ENCODE data around the gene TERF2IP.

Gene TERF2IP

DNA sequence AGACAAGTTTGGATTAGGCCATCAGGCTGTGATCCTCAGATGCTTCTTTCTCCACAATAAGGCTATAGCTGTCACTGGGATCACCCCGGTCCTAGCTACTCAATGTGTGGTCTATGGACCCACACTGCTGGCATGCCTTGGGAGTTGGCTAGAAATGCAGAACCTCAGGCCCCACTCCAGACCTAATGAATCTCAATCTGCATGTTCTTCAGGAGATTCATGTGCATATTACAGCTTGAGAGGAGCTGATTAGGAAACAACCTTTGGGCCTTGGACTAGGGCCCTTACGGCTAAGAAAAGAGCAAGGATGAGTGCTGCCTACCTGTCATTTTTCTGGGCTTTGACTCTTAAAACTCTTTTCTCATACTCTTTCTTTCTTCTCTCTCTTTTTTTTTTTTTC is 32.0 kb upstream of the TERF2IP start:
- no peak for DNase-seq (ENCODE audit: extremely low read depth, insufficient read length)
- Histone ChIP-seq H3K36me3 (ENCODE audit: control insufficient read depth, insufficient read depth, low read length) (peaks cover 23% of the 10 kb centered on the region), H3K27me3 (replicated peaks; ENCODE audit: control insufficient read depth, insufficient read depth, low read length) (no peaks in the 10 kb centered on the region), H3K4me3 (replicated peaks; ENCODE audit: low read depth, low read length) (no peak overlapping the region)
- TF ChIP-seq, protein P1, sequence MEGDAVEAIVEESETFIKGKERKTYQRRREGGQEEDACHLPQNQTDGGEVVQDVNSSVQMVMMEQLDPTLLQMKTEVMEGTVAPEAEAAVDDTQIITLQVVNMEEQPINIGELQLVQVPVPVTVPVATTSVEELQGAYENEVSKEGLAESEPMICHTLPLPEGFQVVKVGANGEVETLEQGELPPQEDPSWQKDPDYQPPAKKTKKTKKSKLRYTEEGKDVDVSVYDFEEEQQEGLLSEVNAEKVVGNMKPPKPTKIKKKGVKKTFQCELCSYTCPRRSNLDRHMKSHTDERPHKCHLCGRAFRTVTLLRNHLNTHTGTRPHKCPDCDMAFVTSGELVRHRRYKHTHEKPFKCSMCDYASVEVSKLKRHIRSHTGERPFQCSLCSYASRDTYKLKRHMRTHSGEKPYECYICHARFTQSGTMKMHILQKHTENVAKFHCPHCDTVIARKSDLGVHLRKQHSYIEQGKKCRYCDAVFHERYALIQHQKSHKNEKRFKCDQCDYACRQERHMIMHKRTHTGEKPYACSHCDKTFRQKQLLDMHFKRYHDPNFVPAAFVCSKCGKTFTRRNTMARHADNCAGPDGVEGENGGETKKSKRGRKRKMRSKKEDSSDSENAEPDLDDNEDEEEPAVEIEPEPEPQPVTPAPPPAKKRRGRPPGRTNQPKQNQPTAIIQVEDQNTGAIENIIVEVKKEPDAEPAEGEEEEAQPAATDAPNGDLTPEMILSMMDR (IDR thresholded peaks at IDR 0.05; ENCODE audit: insufficient read depth, low read length, poor library complexity, severe bottlenecking): no peak

- H3K36me3 ChIP-seq (ENCODE audit: control insufficient read depth, insufficient read depth, low read length): peaks cover 21% of the 10 kb centered on the region
- TF ChIP-seq, protein P1 (IDR thresholded peaks at IDR 0.05; ENCODE audit: insufficient read depth, low read length, poor library complexity, severe bottlenecking): no peak
Observed at GRCh38 chr16:75616521-75617010, 31.0 kb upstream of the TERF2IP start.

GRCh38 chr16:75617121-75617520 is 30.5 kb upstream of the TERF2IP start:
- TF ChIP-seq, protein P1 (IDR thresholded peaks at IDR 0.05; ENCODE audit: insufficient read depth, low read length, poor library complexity, severe bottlenecking): no peak
- H3K36me3 ChIP-seq (ENCODE audit: control insufficient read depth, insufficient read depth, low read length): peaks cover 19% of the 10 kb centered on the region
- no peak overlapping the region for H3K4me3 ChIP-seq (replicated peaks; ENCODE audit: low read depth, low read length)
- H3K27me3 ChIP-seq (replicated peaks; ENCODE audit: control insufficient read depth, insufficient read depth, low read length): no peaks in the 10 kb centered on the region
- DNase-seq (ENCODE audit: extremely low read depth, insufficient read length): no peak

More at GRCh38 chr16:75616521-75617010, 31.0 kb upstream of the TERF2IP start:
- DNase-seq (ENCODE audit: extremely low read depth, insufficient read length): peak; percentile 20
- H3K27me3 ChIP-seq (replicated peaks; ENCODE audit: control insufficient read depth, insufficient read depth, low read length): no peaks in the 10 kb centered on the region
- no peak overlapping the region for H3K4me3 ChIP-seq (replicated peaks; ENCODE audit: low read depth, low read length)

GRCh38 chr16:75618780-75619179 is 28.8 kb upstream of the TERF2IP start:
- H3K4me3 ChIP-seq (replicated peaks; ENCODE audit: low read depth, low read length): no peak overlapping the region
- TF ChIP-seq, protein P1 (IDR thresholded peaks at IDR 0.05; ENCODE audit: insufficient read depth, low read length, poor library complexity, severe bottlenecking): no peak
- no peak for DNase-seq (ENCODE audit: extremely low read depth, insufficient read length)
- no peaks in the 10 kb centered on the region for H3K27me3 ChIP-seq (replicated peaks; ENCODE audit: control insufficient read depth, insufficient read depth, low read length)
- H3K36me3 ChIP-seq (ENCODE audit: control insufficient read depth, insufficient read depth, low read length): peaks cover 14% of the 10 kb centered on the region

DNA sequence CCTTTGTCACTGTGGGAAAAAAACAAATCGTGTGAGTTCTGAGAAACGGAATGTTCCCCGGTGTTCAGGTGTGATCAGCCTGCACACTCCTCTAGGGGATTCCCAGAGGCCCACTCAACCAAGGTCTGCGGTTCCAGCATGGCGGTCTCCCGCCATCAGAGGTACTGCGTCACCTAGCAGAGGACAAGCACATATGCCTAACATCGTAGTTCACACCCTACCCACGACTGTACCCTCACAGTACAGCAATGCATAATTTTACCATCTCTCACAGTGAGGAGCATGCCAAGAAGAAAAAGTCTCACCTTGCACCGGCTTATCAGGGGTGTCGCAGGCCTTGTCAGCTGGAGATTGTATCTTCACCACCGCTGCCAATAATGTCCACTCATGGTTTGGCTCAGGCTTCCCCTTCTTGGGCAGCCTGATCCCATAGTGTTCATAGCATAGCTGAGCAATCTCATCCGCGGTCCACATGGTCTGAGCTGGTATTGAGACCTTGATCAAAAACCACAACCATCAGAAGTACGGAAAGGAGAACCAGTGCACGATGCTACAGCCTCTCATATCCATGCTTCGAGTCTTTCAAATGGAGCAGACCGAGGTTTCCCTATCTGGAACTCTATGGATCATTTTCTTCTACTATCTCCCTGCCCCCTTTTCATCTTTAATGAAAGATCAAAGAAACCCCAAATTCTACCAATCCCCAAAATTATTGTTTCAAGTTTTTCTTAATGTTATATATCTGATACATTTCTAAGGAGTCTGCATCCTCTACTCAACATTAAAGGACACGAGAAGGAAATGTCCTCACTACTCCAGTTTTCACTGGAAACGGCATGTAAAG is 27.0 kb upstream of the TERF2IP start:
- DNase-seq (ENCODE audit: extremely low read depth, insufficient read length): no peak
- Histone ChIP-seq H3K27me3 (replicated peaks; ENCODE audit: control insufficient read depth, insufficient read depth, low read length) (no peaks in the 10 kb centered on the region), H3K4me3 (replicated peaks; ENCODE audit: low read depth, low read length) (no peak overlapping the region), H3K36me3 (ENCODE audit: control insufficient read depth, insufficient read depth, low read length) (peaks cover 10% of the 10 kb centered on the region)
- TF ChIP-seq, protein P1 (IDR thresholded peaks at IDR 0.05; ENCODE audit: insufficient read depth, low read length, poor library complexity, severe bottlenecking): no peak
